ENCODE data around the gene LRMDA.

DNA sequence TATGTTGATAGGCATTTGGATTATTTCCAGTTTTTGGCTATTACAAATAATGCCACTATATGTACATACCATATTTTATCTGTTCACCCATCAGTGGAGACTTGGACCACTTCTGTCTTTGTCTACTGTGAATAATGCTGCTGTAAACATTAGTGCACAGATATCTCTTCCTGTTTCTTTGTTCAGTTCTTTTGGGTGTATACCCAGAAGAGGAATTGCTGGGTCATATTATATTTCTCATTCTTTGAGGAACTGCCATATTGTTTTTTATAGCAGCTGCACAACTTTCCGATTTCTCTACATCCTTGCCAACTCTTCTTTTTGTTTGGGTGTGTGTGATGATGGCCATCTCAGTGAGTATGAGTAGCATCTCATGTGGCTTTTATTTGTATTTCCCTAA is 218.0 kb downstream of the LRMDA start:
- TF ChIP-seq, protein P1, sequence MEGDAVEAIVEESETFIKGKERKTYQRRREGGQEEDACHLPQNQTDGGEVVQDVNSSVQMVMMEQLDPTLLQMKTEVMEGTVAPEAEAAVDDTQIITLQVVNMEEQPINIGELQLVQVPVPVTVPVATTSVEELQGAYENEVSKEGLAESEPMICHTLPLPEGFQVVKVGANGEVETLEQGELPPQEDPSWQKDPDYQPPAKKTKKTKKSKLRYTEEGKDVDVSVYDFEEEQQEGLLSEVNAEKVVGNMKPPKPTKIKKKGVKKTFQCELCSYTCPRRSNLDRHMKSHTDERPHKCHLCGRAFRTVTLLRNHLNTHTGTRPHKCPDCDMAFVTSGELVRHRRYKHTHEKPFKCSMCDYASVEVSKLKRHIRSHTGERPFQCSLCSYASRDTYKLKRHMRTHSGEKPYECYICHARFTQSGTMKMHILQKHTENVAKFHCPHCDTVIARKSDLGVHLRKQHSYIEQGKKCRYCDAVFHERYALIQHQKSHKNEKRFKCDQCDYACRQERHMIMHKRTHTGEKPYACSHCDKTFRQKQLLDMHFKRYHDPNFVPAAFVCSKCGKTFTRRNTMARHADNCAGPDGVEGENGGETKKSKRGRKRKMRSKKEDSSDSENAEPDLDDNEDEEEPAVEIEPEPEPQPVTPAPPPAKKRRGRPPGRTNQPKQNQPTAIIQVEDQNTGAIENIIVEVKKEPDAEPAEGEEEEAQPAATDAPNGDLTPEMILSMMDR (IDR thresholded peaks at IDR 0.05) = no peak
- no peak for TF ChIP-seq POLR2A (IDR thresholded peaks at IDR 0.05)
